Sigmoid colon (tissue), 4 donors: ENCODE data around the gene PGAP6.

Experiments
- POLR2AphosphoS5 ChIP-seq, 4 donors: sonication (generic); formaldehyde crosslinking; IDR thresholded peaks; one replicate each; pipeline ENCODE4 v1.6.1; 2017; ENCODE audit warnings: antibody characterized with exemption in 4 of 4
- TF ChIP-seq, protein P1 (sequence below), 4 experiments: fragments of 450-650 bp in 3 of 4; fragments of 200-600 bp in 1 of 4; IDR thresholded peaks; one replicate each; pipeline ENCODE4 v1.5.1; 2016 to 2019; ENCODE audit warnings: antibody characterized with exemption in 4 of 4, mild to moderate bottlenecking in 3 of 4, moderate library complexity in 2 of 4

DNA sequence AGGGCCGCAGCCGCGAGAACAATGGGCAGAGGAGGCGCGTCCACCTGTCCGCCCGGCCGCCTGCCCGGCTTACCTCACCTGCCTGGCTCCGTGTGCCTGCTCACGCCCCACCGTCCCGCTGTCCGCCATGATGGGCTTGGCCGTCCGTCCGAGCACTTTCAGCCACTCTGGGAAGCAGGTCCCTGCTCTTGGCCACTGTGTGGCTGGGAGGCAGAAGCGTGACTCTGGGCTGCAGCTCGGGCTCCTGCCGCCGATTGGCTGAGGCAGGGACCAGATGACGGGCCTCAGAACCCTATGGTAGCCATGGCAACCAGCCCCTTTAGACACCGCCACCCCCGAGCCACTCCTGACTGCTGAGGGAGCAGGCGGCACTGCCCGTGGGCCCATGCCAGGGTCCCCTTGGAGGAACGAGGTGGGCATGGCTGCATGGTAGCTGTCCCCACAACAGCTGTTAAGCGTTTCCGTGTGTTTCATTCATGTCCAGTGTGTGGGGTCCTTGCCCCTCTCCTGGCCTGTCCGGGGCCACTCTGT, 20.4 kb downstream of the PGAP6 start:
- TF ChIP-seq, protein P1, sequence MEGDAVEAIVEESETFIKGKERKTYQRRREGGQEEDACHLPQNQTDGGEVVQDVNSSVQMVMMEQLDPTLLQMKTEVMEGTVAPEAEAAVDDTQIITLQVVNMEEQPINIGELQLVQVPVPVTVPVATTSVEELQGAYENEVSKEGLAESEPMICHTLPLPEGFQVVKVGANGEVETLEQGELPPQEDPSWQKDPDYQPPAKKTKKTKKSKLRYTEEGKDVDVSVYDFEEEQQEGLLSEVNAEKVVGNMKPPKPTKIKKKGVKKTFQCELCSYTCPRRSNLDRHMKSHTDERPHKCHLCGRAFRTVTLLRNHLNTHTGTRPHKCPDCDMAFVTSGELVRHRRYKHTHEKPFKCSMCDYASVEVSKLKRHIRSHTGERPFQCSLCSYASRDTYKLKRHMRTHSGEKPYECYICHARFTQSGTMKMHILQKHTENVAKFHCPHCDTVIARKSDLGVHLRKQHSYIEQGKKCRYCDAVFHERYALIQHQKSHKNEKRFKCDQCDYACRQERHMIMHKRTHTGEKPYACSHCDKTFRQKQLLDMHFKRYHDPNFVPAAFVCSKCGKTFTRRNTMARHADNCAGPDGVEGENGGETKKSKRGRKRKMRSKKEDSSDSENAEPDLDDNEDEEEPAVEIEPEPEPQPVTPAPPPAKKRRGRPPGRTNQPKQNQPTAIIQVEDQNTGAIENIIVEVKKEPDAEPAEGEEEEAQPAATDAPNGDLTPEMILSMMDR (IDR thresholded peaks at IDR 0.05): no peak
- TF ChIP-seq POLR2AphosphoS5 (IDR thresholded peaks at IDR 0.05): no peak
